Activated naive CD8-positive, alpha-beta T cell treated with anti-CD3 and anti-CD28 coated beads, Interleukin-2, amount 50 U/mL, for 24 hours (primary cell): Measurements from ENCODE around the gene MYO3B.

Experiments
- ATAC-seq: fragments of 150-1000 bp; cut with Tn5 transposase; one replicate; pipeline ENCODE4 v1.10.0; 2021
- DNase-seq: peaks from one replicate; pipeline ENCODE4 v3.0.0; 2021
- H3K27ac Mint-ChIP-seq: one replicate; pipeline ENCODE4 v1.8.0; 2021; ENCODE audit warnings: mild to moderate bottlenecking, mixed read lengths
- H3K27me3 Mint-ChIP-seq: one replicate; pipeline ENCODE4 v1.8.0; 2021; ENCODE audit warnings: mixed read lengths
- H3K36me3 Mint-ChIP-seq: one replicate; pipeline ENCODE4 v1.8.0; 2021; ENCODE audit warnings: low read depth, mixed read lengths
- H3K4me1 Mint-ChIP-seq: one replicate; pipeline ENCODE4 v1.8.0; 2021; ENCODE audit warnings: mixed read lengths
- H3K4me3 Mint-ChIP-seq: one replicate; pipeline ENCODE4 v1.8.0; 2021; ENCODE audit warnings: mild to moderate bottlenecking, moderate library complexity, mixed read lengths
- H3K9me3 Mint-ChIP-seq: one replicate; pipeline ENCODE4 v1.8.0; 2021; ENCODE audit warnings: mixed read lengths

The MYO3B gene

GRCh38 chr2:170228429-170228828 is 50.5 kb downstream of the MYO3B start:
- no peaks in the 10 kb centered on the region for H3K9me3 Mint-ChIP-seq
- peaks cover 4% of the 10 kb centered on the region for H3K27me3 Mint-ChIP-seq
- ATAC-seq: no peak
- H3K36me3 Mint-ChIP-seq: no peaks in the 10 kb centered on the region
- H3K27ac Mint-ChIP-seq: no peak overlapping the region
- no peak for DNase-seq
- H3K4me3 Mint-ChIP-seq: no peak overlapping the region
- H3K4me1 Mint-ChIP-seq: no peaks in the 10 kb centered on the region

GRCh38 chr2:170229125-170229524 is 51.2 kb downstream of the MYO3B start:
- Mint-ChIP-seq H3K4me3 (no peak overlapping the region), H3K9me3 (no peaks in the 10 kb centered on the region), H3K4me1 (no peaks in the 10 kb centered on the region), H3K36me3 (no peaks in the 10 kb centered on the region), H3K27ac (no peak overlapping the region), H3K27me3 (peaks cover 4% of the 10 kb centered on the region)
- no peak for DNase-seq
- ATAC-seq: no peak

GRCh38 chr2:170229744-170230143 is 51.8 kb downstream of the MYO3B start:
- no peak for DNase-seq
- no peak overlapping the region for H3K27ac Mint-ChIP-seq
- ATAC-seq: no peak
- H3K36me3 Mint-ChIP-seq: no peaks in the 10 kb centered on the region
- H3K27me3 Mint-ChIP-seq: peaks cover 4% of the 10 kb centered on the region
- no peaks in the 10 kb centered on the region for H3K9me3 Mint-ChIP-seq
- no peaks in the 10 kb centered on the region for H3K4me1 Mint-ChIP-seq
- H3K4me3 Mint-ChIP-seq: no peak overlapping the region

- Mint-ChIP-seq H3K36me3 (no peaks in the 10 kb centered on the region), H3K9me3 (no peaks in the 10 kb centered on the region), H3K4me3 (no peak overlapping the region), H3K4me1 (no peaks in the 10 kb centered on the region), H3K27ac (no peak overlapping the region), H3K27me3 (peaks cover 11% of the 10 kb centered on the region)
- DNase-seq: peak; percentile 4
- ATAC-seq: no peak
Measured at GRCh38 chr2:170235860-170236679, 58.1 kb downstream of the MYO3B start.

GRCh38 chr2:170236680-170237047 is 58.7 kb downstream of the MYO3B start:
- Mint-ChIP-seq H3K36me3 (no peaks in the 10 kb centered on the region), H3K27me3 (peaks cover 11% of the 10 kb centered on the region), H3K4me3 (no peak overlapping the region), H3K4me1 (no peaks in the 10 kb centered on the region), H3K27ac (no peak overlapping the region), H3K9me3 (no peaks in the 10 kb centered on the region)
- ATAC-seq (no peak), DNase-seq (no peak)

GRCh38 chr2:170237572-170238120 is 59.7 kb downstream of the MYO3B start:
- Mint-ChIP-seq H3K36me3 (no peaks in the 10 kb centered on the region), H3K9me3 (no peaks in the 10 kb centered on the region), H3K4me1 (no peaks in the 10 kb centered on the region), H3K4me3 (no peak overlapping the region), H3K27me3 (peaks cover 11% of the 10 kb centered on the region), H3K27ac (no peak overlapping the region)
- DNase-seq (no peak), ATAC-seq (no peak)

- no peaks in the 10 kb centered on the region for H3K36me3 Mint-ChIP-seq
- no peaks in the 10 kb centered on the region for H3K4me1 Mint-ChIP-seq
- no peak overlapping the region for H3K4me3 Mint-ChIP-seq
- no peak for ATAC-seq
- H3K27ac Mint-ChIP-seq: no peak overlapping the region
- DNase-seq: no peak
- H3K9me3 Mint-ChIP-seq: no peaks in the 10 kb centered on the region
- H3K27me3 Mint-ChIP-seq: peaks cover 14% of the 10 kb centered on the region
Measured at GRCh38 chr2:170238776-170239175, 60.8 kb downstream of the MYO3B start.

GRCh38 chr2:170240629-170241028 is 62.7 kb downstream of the MYO3B start:
- DNase-seq (no peak), ATAC-seq (no peak)
- Mint-ChIP-seq H3K4me1 (no peaks in the 10 kb centered on the region), H3K4me3 (no peak overlapping the region), H3K27ac (no peak overlapping the region), H3K27me3 (peaks cover 16% of the 10 kb centered on the region), H3K9me3 (no peaks in the 10 kb centered on the region), H3K36me3 (no peaks in the 10 kb centered on the region)

- Mint-ChIP-seq H3K27ac (no peak overlapping the region), H3K27me3 (peaks cover 13% of the 10 kb centered on the region), H3K4me1 (no peaks in the 10 kb centered on the region), H3K36me3 (no peaks in the 10 kb centered on the region), H3K4me3 (no peak overlapping the region), H3K9me3 (no peaks in the 10 kb centered on the region)
- ATAC-seq: no peak
- no peak for DNase-seq
Measured at GRCh38 chr2:170241756-170242155, 63.8 kb downstream of the MYO3B start.

GRCh38 chr2:170243118-170243837 is 65.3 kb downstream of the MYO3B start:
- DNase-seq: no peak
- Mint-ChIP-seq H3K27me3 (peaks cover 5% of the 10 kb centered on the region), H3K9me3 (no peaks in the 10 kb centered on the region), H3K4me1 (no peaks in the 10 kb centered on the region), H3K4me3 (no peak overlapping the region), H3K27ac (no peak overlapping the region), H3K36me3 (no peaks in the 10 kb centered on the region)
- no peak for ATAC-seq

GRCh38 chr2:170243898-170244297 is 66.0 kb downstream of the MYO3B start:
- Mint-ChIP-seq H3K9me3 (no peaks in the 10 kb centered on the region), H3K4me1 (no peaks in the 10 kb centered on the region), H3K4me3 (no peak overlapping the region), H3K27ac (no peak overlapping the region), H3K27me3 (peaks cover 5% of the 10 kb centered on the region), H3K36me3 (no peaks in the 10 kb centered on the region)
- ATAC-seq (no peak), DNase-seq (no peak)

GRCh38 chr2:170244555-170244954 is 66.6 kb downstream of the MYO3B start:
- Mint-ChIP-seq H3K36me3 (no peaks in the 10 kb centered on the region), H3K27me3 (peaks cover 5% of the 10 kb centered on the region), H3K9me3 (no peaks in the 10 kb centered on the region), H3K4me3 (no peak overlapping the region), H3K4me1 (no peaks in the 10 kb centered on the region), H3K27ac (no peak overlapping the region)
- ATAC-seq: no peak
- DNase-seq: no peak

- peaks cover 8% of the 10 kb centered on the region for H3K27me3 Mint-ChIP-seq
Measured at GRCh38 chr2:170245312-170245711, 67.4 kb downstream of the MYO3B start.

GRCh38 chr2:170247333-170247732 is 69.4 kb downstream of the MYO3B start:
- H3K4me1 Mint-ChIP-seq: no peaks in the 10 kb centered on the region
- H3K36me3 Mint-ChIP-seq: no peaks in the 10 kb centered on the region
- no peak for DNase-seq
- H3K4me3 Mint-ChIP-seq: no peak overlapping the region
- H3K27me3 Mint-ChIP-seq: peaks cover 12% of the 10 kb centered on the region
- ATAC-seq: no peak
- H3K27ac Mint-ChIP-seq: no peak overlapping the region
- no peaks in the 10 kb centered on the region for H3K9me3 Mint-ChIP-seq

More at GRCh38 chr2:170245312-170245711, 67.4 kb downstream of the MYO3B start:
- Mint-ChIP-seq H3K27ac (no peak overlapping the region), H3K9me3 (no peaks in the 10 kb centered on the region), H3K4me3 (no peak overlapping the region), H3K36me3 (no peaks in the 10 kb centered on the region), H3K4me1 (no peaks in the 10 kb centered on the region)
- DNase-seq (no peak), ATAC-seq (no peak)

- DNase-seq: no peak
- peaks cover 17% of the 10 kb centered on the region for H3K27me3 Mint-ChIP-seq
Measured at GRCh38 chr2:170247882-170248393, 70.0 kb downstream of the MYO3B start.

More at GRCh38 chr2:170247882-170248393, 70.0 kb downstream of the MYO3B start:
- ATAC-seq: no peak
- no peaks in the 10 kb centered on the region for H3K9me3 Mint-ChIP-seq
- H3K36me3 Mint-ChIP-seq: no peaks in the 10 kb centered on the region
- no peak overlapping the region for H3K27ac Mint-ChIP-seq
- no peaks in the 10 kb centered on the region for H3K4me1 Mint-ChIP-seq
- H3K4me3 Mint-ChIP-seq: no peak overlapping the region
